A549 (cell line): ENCODE data around the gene PTPN5. TPM values are rescaled to one million over a fixed set of nuclear protein-coding genes. Genes with fewer than 3 reads are reported as not detected.

ENCODE experiments used
- ATAC-seq, 2 experiments: fragments of 200-7000 bp in 1 of 2; fragments of >200 bp in 1 of 2; cut with Nextera tagmentation in 1 of 2; cut with Tn5 transposase in 1 of 2; 3 replicates each; pipeline versions ENCODE4 v1.8.0 to v1.9.1; 2018 to 2020; ENCODE audit warnings: mild to moderate bottlenecking in 1 of 2, moderate library complexity in 1 of 2
- CTCF ChIA-PET: fragments of 300-600 bp; sonication (Branson Sonifier 250); formaldehyde crosslinking; extraction: SDS; loops from one replicate; lab custom pipeline; 2021; ENCODE audit warnings: antibody characterized with exemption, inconsistent platforms; lab: Yijun Ruan, JAX
- POLR2A ChIA-PET: fragments of 350-600 bp; formaldehyde crosslinking; extraction: SDS; loops from one replicate; lab custom pipeline; 2021; ENCODE audit warnings: antibody characterized with exemption, inconsistent platforms; lab: Yijun Ruan, JAX
- DNase-seq, 2 experiments: peaks; one replicate each; pipeline versions ENCODE4 v3.0.0 to v3.0.0-alpha.2; 2011 to 2016; ENCODE audit warnings: low read depth in 1 of 2, low spot score in 1 of 2
- FAIRE-seq: peaks from 2 replicates; lab custom pipeline; 2011; peaks lifted over from hg19 to GRCh38; lab: Jason Lieb, UNC
- H3K27ac ChIP-seq, 2 experiments: fragments of >200 bp; sonication (Bioruptor Twin); formaldehyde crosslinking; 3 replicates each; pipeline ENCODE4 v1.5.1; 2016 to 2017
- H3K4me1 ChIP-seq: fragments of >200 bp; sonication (Bioruptor Twin); formaldehyde crosslinking; 3 replicates; pipeline ENCODE4 v1.6.1; 2016
- H3K4me2 ChIP-seq: fragments of >200 bp; sonication (Bioruptor Twin); formaldehyde crosslinking; 3 replicates; pipeline ENCODE4 v1.6.1; 2016
- H3K4me3 ChIP-seq: fragments of >200 bp; sonication (Bioruptor Twin); formaldehyde crosslinking; 3 replicates; pipeline ENCODE4 v1.5.1; 2016
- H3K9me3 ChIP-seq: fragments of >200 bp; sonication (Bioruptor Twin); formaldehyde crosslinking; 3 replicates; pipeline ENCODE4 v1.6.1; 2016
- EHMT2 ChIP-seq: fragments of 200-600 bp; sonication (generic); IDR thresholded peaks from 2 replicates; pipeline ENCODE4 v1.6.1; 2016; ENCODE audit warnings: antibody characterized with exemption, low read depth, mild to moderate bottlenecking, moderate library complexity
- FOSB ChIP-seq: fragments of 250-450 bp; sonication (Bioruptor Pico); IDR thresholded peaks from 2 replicates; pipeline ENCODE4 v1.5.0; 2020; ENCODE audit warnings: mild to moderate bottlenecking, moderate library complexity
- FOSL2 ChIP-seq, 2 experiments: fragments of 450-650 bp in 1 of 2; fragments of >200 bp in 1 of 2; sonication (Bioruptor Twin) in 1 of 2; formaldehyde crosslinking; IDR thresholded peaks; 2 replicates each; pipeline versions ENCODE4 v1.5.0 to v1.6.1; 2016 to 2020; ENCODE audit warnings: mild to moderate bottlenecking in 1 of 2, moderate library complexity in 1 of 2
- GATA3 ChIP-seq: IDR thresholded peaks from 2 replicates; pipeline ENCODE4 v1.6.1; 2012; ENCODE audit warnings: borderline replicate concordance
- HDAC2 ChIP-seq: fragments of 200-600 bp; sonication (generic); IDR thresholded peaks from 2 replicates; pipeline ENCODE4 v1.6.1; 2016
- HEYL ChIP-seq: fragments of 250-450 bp; sonication (Bioruptor Pico); IDR thresholded peaks from 2 replicates; pipeline ENCODE4 v1.8.0; 2021; ENCODE audit warnings: mild to moderate bottlenecking, moderate library complexity
- HOXA7 ChIP-seq: fragments of 250-450 bp; sonication (Bioruptor Pico); IDR thresholded peaks from 2 replicates; pipeline ENCODE4 v1.5.0; 2020; ENCODE audit warnings: mild to moderate bottlenecking, moderate library complexity
- JUN ChIP-seq, 2 experiments: fragments of >200 bp; sonication (Bioruptor Twin); formaldehyde crosslinking; IDR thresholded peaks; 2 replicates in 1 of 2; 3 replicates in 1 of 2; pipeline ENCODE4 v1.6.1; 2016 to 2017
- NFE2L2 ChIP-seq: fragments of 150-350 bp; conservative IDR thresholded peaks from 2 replicates; pipeline ENCODE4 v1.6.1; 2014; ENCODE audit warnings: low read length
- NPAS2 ChIP-seq: fragments of 250-450 bp; sonication (Bioruptor Pico); IDR thresholded peaks from 2 replicates; pipeline ENCODE4 v1.8.0; 2022; ENCODE audit warnings: mild to moderate bottlenecking, moderate library complexity, borderline replicate concordance
- PHF8 ChIP-seq: fragments of 200-600 bp; sonication (generic); IDR thresholded peaks from 2 replicates; pipeline ENCODE4 v1.6.1; 2016; ENCODE audit warnings: low read depth, mild to moderate bottlenecking, antibody characterized with exemption, moderate library complexity, borderline replicate concordance
- POLR2A ChIP-seq: IDR thresholded peaks from 2 replicates; pipeline ENCODE4 v1.6.1; 2012; ENCODE audit warnings: mild to moderate bottlenecking, low read length
- POLR2AphosphoS2 ChIP-seq: conservative IDR thresholded peaks from 2 replicates; pipeline ENCODE4 v1.6.1; 2012; ENCODE audit warnings: low read length, improper control_type of control experiment, inconsistent platforms
- RARB ChIP-seq: fragments of 250-450 bp; sonication (Bioruptor Pico); IDR thresholded peaks from 2 replicates; pipeline ENCODE4 v1.8.0; 2021; ENCODE audit warnings: mild to moderate bottlenecking, moderate library complexity
- RNF2 ChIP-seq: fragments of 200-600 bp; sonication (generic); IDR thresholded peaks from 2 replicates; pipeline ENCODE4 v1.6.1; 2016; ENCODE audit warnings: low read depth, mild to moderate bottlenecking, antibody characterized with exemption, moderate library complexity, borderline replicate concordance
- ZNF302 ChIP-seq: fragments of 250-450 bp; sonication (Bioruptor Pico); IDR thresholded peaks from 2 replicates; pipeline ENCODE4 v1.9.0; 2021; ENCODE audit warnings: inconsistent platforms, mild to moderate bottlenecking, moderate library complexity
- ZSCAN20 ChIP-seq: fragments of 250-450 bp; sonication (Bioruptor Pico); IDR thresholded peaks from 2 replicates; pipeline ENCODE4 v1.8.0; 2022; ENCODE audit warnings: mild to moderate bottlenecking, moderate library complexity
- WGBS: methylation state at CpG from one replicate; pipeline ENCODE4 v1.1.6; 2017; ENCODE audit errors: missing lambda C conversion rate; 5-methylcytosine and 5-hydroxymethylcytosine counted together
- polyA plus RNA-seq, 4 experiments: library from polyadenylated mRNA; depleted of rRNA in 3 of 4; stranded (reverse); fragments of >200 nt; fragmentation: RNase III in 1 of 4; extraction: RNeasy Plus Mini Kit Qiagen cat#74134 plus additional on column Dnase treatment in 1 of 4; gene quantifications; 2 replicates in 3 of 4; 3 replicates in 1 of 4; pipeline ENCODE4 v1.2.3, GENCODE V29; 2011 to 2017
- TF ChIP-seq, protein P1 (sequence below): fragments of 200-600 bp; sonication (generic); IDR thresholded peaks from 2 replicates; pipeline ENCODE4 v1.6.1; 2016; ENCODE audit warnings: antibody characterized with exemption, mild to moderate bottlenecking, moderate library complexity
- TF ChIP-seq, protein P2 (sequence below): IDR thresholded peaks from 2 replicates; pipeline ENCODE4 v1.6.1; 2012; ENCODE audit warnings: low read depth, borderline replicate concordance
- TF ChIP-seq, protein P3 (sequence below): fragments of >200 bp; sonication (Bioruptor Twin); formaldehyde crosslinking; IDR thresholded peaks from 2 replicates; pipeline ENCODE4 v1.6.1; 2016

The PTPN5 gene
- polyA plus RNA-seq, 2 of the 4 experiments (the other 2 are of a cell fraction): 0.04 TPM; not detected in 1

DNA sequence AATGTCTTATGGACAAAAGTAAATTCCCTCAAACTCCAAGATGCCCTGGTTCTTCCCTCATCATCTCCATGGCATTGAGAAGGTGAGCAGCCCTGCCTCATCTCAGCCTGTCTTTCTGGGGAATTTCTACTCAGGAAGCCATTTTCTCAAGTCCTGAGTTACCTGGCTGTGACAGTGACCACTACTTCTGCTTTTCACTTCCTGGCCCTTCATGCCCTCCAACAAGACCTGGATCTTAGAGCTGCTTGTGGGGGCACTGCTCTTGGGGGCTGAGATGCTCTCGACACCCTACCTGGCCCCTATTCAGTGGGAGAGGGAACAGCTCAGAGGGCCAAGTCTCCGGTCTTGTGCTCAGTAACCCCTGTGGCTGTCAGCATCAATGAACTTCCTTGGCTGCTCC is 60.2 kb downstream of the PTPN5 start (continued):
- TF ChIP-seq, protein P1, sequence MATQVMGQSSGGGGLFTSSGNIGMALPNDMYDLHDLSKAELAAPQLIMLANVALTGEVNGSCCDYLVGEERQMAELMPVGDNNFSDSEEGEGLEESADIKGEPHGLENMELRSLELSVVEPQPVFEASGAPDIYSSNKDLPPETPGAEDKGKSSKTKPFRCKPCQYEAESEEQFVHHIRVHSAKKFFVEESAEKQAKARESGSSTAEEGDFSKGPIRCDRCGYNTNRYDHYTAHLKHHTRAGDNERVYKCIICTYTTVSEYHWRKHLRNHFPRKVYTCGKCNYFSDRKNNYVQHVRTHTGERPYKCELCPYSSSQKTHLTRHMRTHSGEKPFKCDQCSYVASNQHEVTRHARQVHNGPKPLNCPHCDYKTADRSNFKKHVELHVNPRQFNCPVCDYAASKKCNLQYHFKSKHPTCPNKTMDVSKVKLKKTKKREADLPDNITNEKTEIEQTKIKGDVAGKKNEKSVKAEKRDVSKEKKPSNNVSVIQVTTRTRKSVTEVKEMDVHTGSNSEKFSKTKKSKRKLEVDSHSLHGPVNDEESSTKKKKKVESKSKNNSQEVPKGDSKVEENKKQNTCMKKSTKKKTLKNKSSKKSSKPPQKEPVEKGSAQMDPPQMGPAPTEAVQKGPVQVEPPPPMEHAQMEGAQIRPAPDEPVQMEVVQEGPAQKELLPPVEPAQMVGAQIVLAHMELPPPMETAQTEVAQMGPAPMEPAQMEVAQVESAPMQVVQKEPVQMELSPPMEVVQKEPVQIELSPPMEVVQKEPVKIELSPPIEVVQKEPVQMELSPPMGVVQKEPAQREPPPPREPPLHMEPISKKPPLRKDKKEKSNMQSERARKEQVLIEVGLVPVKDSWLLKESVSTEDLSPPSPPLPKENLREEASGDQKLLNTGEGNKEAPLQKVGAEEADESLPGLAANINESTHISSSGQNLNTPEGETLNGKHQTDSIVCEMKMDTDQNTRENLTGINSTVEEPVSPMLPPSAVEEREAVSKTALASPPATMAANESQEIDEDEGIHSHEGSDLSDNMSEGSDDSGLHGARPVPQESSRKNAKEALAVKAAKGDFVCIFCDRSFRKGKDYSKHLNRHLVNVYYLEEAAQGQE: no peak
- no peak for TF ChIP-seq FOSL2 (IDR thresholded peaks at IDR 0.05)
- TF ChIP-seq FOSL2 (CRISPR knock-in tag; IDR thresholded peaks at IDR 0.05): no peak
- no peak for TF ChIP-seq NFE2L2
- TF ChIP-seq HOXA7 (CRISPR knock-in tag): no peak
- TF ChIP-seq PHF8: no peak

DNA sequence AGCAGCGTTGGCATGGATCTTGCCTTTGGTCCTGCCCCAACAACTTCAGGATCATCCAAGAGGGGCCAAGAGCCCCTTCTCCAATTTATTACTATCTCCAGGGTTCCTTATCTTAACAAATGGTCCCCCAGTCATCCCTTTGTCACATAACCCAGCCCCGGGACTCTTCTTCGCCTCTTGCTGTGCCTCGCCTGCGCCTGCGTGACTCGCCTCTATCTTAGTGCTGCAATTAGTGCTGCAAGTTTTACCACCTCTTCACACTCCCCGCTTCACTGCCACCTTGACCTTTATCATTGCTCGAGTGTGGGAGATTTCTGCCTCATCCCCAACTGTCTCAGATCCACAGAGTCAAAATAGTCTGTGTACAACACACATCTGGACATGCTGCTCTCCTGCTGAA is 61.6 kb downstream of the PTPN5 start:
- 87% methylated on average over 9 of the region's 9 CpGs for WGBS
- POLR2A ChIA-PET: no interaction called here
- no peak overlapping the region for H3K4me2 ChIP-seq
- no peak overlapping the region for H3K4me3 ChIP-seq
- no peaks in the 10 kb centered on the region for H3K9me3 ChIP-seq
- CTCF ChIA-PET: interaction anchor here (1.0 to 9.9 kb wide), 7 partner anchors 8 to 620 kb away, joined by 3 to 137 read pairs (median 7); no protein-coding TSS in a partner anchor
- ATAC-seq (no peak), DNase-seq (no peak), FAIRE-seq (no peak)
- no peaks in the 10 kb centered on the region for H3K4me1 ChIP-seq
- H3K27ac ChIP-seq: no peak overlapping the region
- no peak for TF ChIP-seq HDAC2
- TF ChIP-seq, protein P1: no peak
- TF ChIP-seq POLR2AphosphoS2: no peak
- no peak for TF ChIP-seq ZNF302 (CRISPR knock-in tag)
- no peak for TF ChIP-seq ZSCAN20
- TF ChIP-seq RARB: no peak
- no peak for TF ChIP-seq JUN (IDR thresholded peaks at IDR 0.05)
- no peak for TF ChIP-seq GATA3
- TF ChIP-seq HOXA7 (CRISPR knock-in tag): no peak
- no peak for TF ChIP-seq RNF2
- no peak for TF ChIP-seq POLR2A
- no peak for TF ChIP-seq EHMT2
- TF ChIP-seq, protein P2, sequence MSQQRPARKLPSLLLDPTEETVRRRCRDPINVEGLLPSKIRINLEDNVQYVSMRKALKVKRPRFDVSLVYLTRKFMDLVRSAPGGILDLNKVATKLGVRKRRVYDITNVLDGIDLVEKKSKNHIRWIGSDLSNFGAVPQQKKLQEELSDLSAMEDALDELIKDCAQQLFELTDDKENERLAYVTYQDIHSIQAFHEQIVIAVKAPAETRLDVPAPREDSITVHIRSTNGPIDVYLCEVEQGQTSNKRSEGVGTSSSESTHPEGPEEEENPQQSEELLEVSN: no peak
- no peak for TF ChIP-seq HEYL (CRISPR knock-in tag)
- TF ChIP-seq, protein P3, sequence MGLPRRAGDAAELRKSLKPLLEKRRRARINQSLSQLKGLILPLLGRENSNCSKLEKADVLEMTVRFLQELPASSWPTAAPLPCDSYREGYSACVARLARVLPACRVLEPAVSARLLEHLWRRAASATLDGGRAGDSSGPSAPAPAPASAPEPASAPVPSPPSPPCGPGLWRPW: no peak
- TF ChIP-seq FOSB (CRISPR knock-in tag): no peak
- no peak for TF ChIP-seq NPAS2 (CRISPR knock-in tag)
